Measurements from ENCODE around the gene GALNTL6.

Gene GALNTL6

DNA sequence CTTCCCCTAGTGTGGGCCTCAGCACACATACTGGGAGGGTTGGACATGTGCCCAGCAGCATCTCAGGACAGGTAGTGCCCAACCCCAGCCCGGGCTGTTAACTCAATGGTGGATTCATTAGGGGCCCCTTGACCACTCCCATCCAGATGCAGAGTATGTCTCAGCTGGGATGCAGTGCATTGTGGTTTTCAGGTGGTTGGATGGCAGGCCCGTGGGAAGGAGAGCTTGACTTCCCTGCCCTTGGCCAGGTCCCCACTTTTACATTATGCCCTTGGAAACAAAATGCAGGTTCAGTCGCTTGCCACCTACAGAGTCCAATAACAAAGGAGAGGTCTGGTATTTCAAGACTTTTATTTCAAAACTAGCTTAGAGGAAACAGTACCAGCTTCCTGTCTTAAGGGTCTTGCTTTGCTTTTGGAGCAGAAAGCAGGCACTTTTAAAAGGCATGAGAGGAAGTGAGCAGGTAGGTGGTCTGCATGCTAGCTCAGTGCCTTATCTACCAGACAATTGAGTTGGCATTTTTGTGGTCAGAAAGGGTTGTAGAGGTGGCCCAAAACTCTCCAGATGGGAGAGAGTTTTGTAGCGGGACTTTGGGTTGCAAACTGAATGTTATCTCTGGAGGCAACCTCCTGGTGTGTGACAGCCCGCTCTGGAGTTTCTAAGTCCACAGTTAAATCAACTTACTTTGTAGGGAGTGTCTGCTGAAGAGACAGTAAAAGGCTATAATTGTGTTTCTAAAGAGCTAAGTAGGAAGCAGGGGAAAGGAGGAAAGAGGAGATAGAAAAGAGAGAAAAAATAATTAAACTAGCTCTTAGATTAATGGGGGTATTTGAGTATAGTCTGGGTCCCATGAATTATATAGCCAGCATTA lies 171.0 kb downstream of the GALNTL6 start:
- H3K9ac ChIP-seq (ENCODE audit: low read length in 2 of 2) = no peak overlapping the region
- H3K27ac ChIP-seq (ENCODE audit: low read length) = no peak overlapping the region

DNA sequence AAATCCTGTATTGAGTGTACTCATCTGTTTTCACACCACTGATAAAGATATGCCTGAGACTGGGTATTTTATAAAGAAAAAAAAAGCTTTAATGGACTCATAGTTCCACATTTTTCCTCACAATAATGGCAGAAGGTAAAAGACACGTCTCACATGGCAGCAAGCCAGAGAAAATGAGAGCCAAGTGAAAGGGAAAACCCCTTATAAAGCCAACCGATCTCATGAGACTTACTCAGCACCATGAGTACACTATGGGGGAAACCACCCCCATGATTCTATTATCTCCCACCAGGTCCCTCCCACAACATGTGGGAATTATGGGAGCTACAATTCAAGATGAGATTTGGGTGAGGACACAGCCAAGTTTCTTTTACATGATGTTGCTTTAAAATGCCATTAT lies 171.9 kb downstream of the GALNTL6 start:
- Histone ChIP-seq H3K27me3 (ENCODE audit: control insufficient read depth in 1 of 2, insufficient read depth in 2 of 2, low read length in 2 of 2) (no peaks in the 10 kb centered on the region), H3K36me3 (ENCODE audit: control insufficient read depth in 2 of 2, insufficient read depth in 2 of 2, low read length in 2 of 2) (no peaks in the 10 kb centered on the region), H3K4me3 (ENCODE audit: low read length in 2 of 2) (no peak overlapping the region), H3K27ac (ENCODE audit: low read length) (no peak overlapping the region), H3K4me1 (ENCODE audit: control insufficient read depth, insufficient read depth, low read length) (no peaks in the 10 kb centered on the region), H3K9ac (ENCODE audit: low read length in 2 of 2) (no peak overlapping the region), H3K9me3 (ENCODE audit: control insufficient read depth in 2 of 2, low read length in 2 of 2) (no peaks in the 10 kb centered on the region)

More for the DNA sequence above, 171.0 kb downstream of the GALNTL6 start:
- no peak overlapping the region for H3K4me3 ChIP-seq (ENCODE audit: low read length in 2 of 2)
- no peaks in the 10 kb centered on the region for H3K9me3 ChIP-seq (ENCODE audit: control insufficient read depth in 2 of 2, low read length in 2 of 2)
- H3K27me3 ChIP-seq (ENCODE audit: control insufficient read depth in 1 of 2, insufficient read depth in 2 of 2, low read length in 2 of 2) = no peaks in the 10 kb centered on the region
- H3K4me1 ChIP-seq (ENCODE audit: control insufficient read depth, insufficient read depth, low read length) = no peaks in the 10 kb centered on the region
- H3K36me3 ChIP-seq (ENCODE audit: control insufficient read depth in 2 of 2, insufficient read depth in 2 of 2, low read length in 2 of 2) = no peaks in the 10 kb centered on the region

DNA sequence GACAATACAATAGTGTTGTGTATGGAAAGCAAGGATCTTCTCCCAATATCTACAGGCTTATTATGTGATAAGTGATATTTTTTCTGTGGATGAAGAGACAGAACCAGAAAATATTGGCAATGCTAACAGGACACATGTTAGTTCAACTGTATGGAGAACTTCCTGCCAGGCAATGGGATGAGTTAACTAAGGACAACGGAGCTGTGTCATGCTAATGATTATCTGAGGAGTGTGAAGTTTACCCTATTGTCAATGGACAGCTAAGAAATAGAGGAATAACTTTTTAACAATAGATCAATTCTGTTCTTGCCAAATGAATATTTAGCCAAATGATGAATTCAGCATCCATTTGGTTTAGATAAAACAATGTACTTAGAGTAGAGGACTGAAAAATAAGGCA lies 180.0 kb downstream of the GALNTL6 start:
- Histone ChIP-seq H3K9ac (ENCODE audit: low read length in 2 of 2) (no peak overlapping the region), H3K4me3 (ENCODE audit: low read length in 2 of 2) (no peak overlapping the region), H3K27me3 (ENCODE audit: control insufficient read depth in 1 of 2, insufficient read depth in 2 of 2, low read length in 2 of 2) (no peaks in the 10 kb centered on the region), H3K9me3 (ENCODE audit: control insufficient read depth in 2 of 2, low read length in 2 of 2) (no peaks in the 10 kb centered on the region), H3K36me3 (ENCODE audit: control insufficient read depth in 2 of 2, insufficient read depth in 2 of 2, low read length in 2 of 2) (no peaks in the 10 kb centered on the region), H3K27ac (ENCODE audit: low read length) (no peak overlapping the region), H3K4me1 (ENCODE audit: control insufficient read depth, insufficient read depth, low read length) (no peaks in the 10 kb centered on the region)

DNA sequence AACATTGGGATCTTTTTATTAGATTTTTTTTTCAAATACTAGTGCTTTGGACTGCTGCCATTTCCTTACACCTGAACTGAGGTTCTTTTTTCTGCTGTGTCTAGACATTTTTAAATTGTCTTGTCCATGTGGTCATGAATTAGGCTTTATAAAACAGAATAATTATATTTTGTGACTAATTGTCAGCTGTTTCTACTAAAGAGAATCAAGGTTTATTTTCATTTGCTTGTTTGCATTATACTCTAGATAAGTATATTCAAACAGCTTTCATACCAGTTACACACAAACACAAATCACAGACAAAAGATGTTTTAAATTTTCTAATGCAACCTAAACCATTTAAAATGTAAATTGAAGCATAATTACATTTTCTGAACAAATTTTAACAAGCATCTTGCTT lies 194.7 kb downstream of the GALNTL6 start:
- no peak overlapping the region for H3K9ac ChIP-seq (ENCODE audit: low read length in 2 of 2)
- no peaks in the 10 kb centered on the region for H3K9me3 ChIP-seq (ENCODE audit: control insufficient read depth in 2 of 2, low read length in 2 of 2)
- H3K36me3 ChIP-seq (ENCODE audit: control insufficient read depth in 2 of 2, insufficient read depth in 2 of 2, low read length in 2 of 2) = no peaks in the 10 kb centered on the region
- no peak overlapping the region for H3K27ac ChIP-seq (ENCODE audit: low read length)
- no peak overlapping the region for H3K4me3 ChIP-seq (ENCODE audit: low read length in 2 of 2)
- no peaks in the 10 kb centered on the region for H3K27me3 ChIP-seq (ENCODE audit: control insufficient read depth in 1 of 2, insufficient read depth in 2 of 2, low read length in 2 of 2)
- no peaks in the 10 kb centered on the region for H3K4me1 ChIP-seq (ENCODE audit: control insufficient read depth, insufficient read depth, low read length)

DNA sequence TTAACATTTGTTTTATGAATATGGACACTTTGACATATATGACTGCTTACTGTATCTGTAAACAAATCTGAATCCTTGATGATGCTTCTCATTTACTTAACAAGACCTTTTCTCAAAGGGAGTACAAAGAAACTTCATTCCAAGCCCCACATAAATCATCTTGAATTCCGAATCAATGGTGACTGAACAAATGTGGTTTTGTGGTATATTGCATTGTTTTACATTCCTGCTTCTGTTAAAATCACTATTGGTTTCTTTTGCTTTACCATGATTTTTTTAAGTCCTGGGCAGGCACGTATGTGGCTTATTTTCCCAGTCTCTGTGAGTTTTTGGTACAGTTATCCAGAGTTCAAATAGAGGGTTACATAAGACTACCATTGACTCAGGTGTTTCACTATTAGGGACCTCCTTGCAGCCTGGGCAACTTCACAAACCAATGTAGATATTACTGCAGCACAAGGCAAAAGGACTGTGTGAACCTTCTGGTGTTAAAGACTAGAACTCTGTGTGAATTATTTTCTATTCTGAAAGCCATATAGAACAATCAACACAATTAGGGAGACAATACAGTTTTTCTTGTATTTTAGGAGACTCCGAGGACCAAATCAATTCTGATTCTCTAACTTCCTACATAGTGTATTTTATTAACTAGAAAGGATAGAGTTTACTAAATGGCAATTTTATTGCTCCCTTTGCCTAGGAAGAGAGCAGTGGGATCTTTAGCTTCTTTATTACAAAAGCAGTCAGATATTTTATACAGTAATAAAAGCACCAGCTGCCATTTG lies 196.4 kb downstream of the GALNTL6 start:
- Histone ChIP-seq H3K9ac (ENCODE audit: low read length in 2 of 2) (no peak overlapping the region), H3K36me3 (ENCODE audit: control insufficient read depth in 2 of 2, insufficient read depth in 2 of 2, low read length in 2 of 2) (no peaks in the 10 kb centered on the region), H3K4me1 (ENCODE audit: control insufficient read depth, insufficient read depth, low read length) (no peaks in the 10 kb centered on the region), H3K27me3 (ENCODE audit: control insufficient read depth in 1 of 2, insufficient read depth in 2 of 2, low read length in 2 of 2) (no peaks in the 10 kb centered on the region), H3K4me3 (ENCODE audit: low read length in 2 of 2) (no peak overlapping the region), H3K27ac (ENCODE audit: low read length) (no peak overlapping the region), H3K9me3 (ENCODE audit: control insufficient read depth in 2 of 2, low read length in 2 of 2) (no peaks in the 10 kb centered on the region)

DNA sequence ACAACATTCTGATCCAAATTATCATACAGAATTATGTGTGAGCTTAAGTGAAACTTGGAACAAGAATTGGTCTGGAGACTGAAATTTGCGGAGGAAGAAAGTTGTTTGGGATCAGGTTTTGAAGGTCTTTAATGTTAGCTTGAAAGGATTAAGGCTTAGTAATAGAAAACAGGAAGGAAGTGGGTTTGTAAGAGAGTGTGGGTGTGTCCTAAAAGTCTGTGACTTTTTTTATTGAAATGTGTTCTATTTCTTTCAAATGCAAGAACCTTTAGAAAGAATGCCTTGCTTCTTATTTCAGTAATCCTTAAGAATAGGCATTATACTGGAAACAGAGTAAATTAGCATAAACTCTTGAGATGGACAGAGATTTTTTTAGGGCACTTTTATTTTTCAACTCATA lies 198.0 kb downstream of the GALNTL6 start:
- H3K27ac ChIP-seq (ENCODE audit: low read length) = no peak overlapping the region
- H3K27me3 ChIP-seq (ENCODE audit: control insufficient read depth in 1 of 2, insufficient read depth in 2 of 2, low read length in 2 of 2) = no peaks in the 10 kb centered on the region
- H3K4me3 ChIP-seq (ENCODE audit: low read length in 2 of 2) = no peak overlapping the region
- no peaks in the 10 kb centered on the region for H3K4me1 ChIP-seq (ENCODE audit: control insufficient read depth, insufficient read depth, low read length)
- no peaks in the 10 kb centered on the region for H3K36me3 ChIP-seq (ENCODE audit: control insufficient read depth in 2 of 2, insufficient read depth in 2 of 2, low read length in 2 of 2)
- H3K9me3 ChIP-seq (ENCODE audit: control insufficient read depth in 2 of 2, low read length in 2 of 2) = no peaks in the 10 kb centered on the region
- no peak overlapping the region for H3K9ac ChIP-seq (ENCODE audit: low read length in 2 of 2)

DNA sequence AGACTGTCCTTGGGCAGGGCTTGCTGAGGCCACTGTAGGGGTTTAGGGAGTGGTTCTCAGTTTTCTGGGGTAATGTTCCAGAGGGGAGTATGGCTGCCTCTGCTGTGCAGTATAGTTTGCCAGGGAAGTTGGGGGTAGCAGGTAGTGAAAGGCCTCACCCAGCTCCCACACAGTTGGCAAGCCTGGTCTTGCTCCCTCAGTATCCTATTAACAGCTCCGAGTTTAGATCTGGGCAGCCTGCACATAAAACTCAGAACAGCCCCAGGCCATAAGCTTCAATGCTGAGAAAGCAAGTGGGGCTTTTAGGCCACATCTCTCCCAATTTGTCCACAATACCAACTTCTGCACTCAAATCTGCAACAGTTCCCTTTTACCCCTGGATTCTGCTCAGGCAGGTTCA lies 205.2 kb downstream of the GALNTL6 start:
- no peak overlapping the region for H3K27ac ChIP-seq (ENCODE audit: low read length)
- H3K36me3 ChIP-seq (ENCODE audit: control insufficient read depth in 2 of 2, insufficient read depth in 2 of 2, low read length in 2 of 2) = no peaks in the 10 kb centered on the region
- H3K9me3 ChIP-seq (ENCODE audit: control insufficient read depth in 2 of 2, low read length in 2 of 2) = no peaks in the 10 kb centered on the region
- no peaks in the 10 kb centered on the region for H3K4me1 ChIP-seq (ENCODE audit: control insufficient read depth, insufficient read depth, low read length)
- no peaks in the 10 kb centered on the region for H3K27me3 ChIP-seq (ENCODE audit: control insufficient read depth in 1 of 2, insufficient read depth in 2 of 2, low read length in 2 of 2)
- H3K9ac ChIP-seq (ENCODE audit: low read length in 2 of 2) = no peak overlapping the region
- H3K4me3 ChIP-seq (ENCODE audit: low read length in 2 of 2) = no peak overlapping the region

DNA sequence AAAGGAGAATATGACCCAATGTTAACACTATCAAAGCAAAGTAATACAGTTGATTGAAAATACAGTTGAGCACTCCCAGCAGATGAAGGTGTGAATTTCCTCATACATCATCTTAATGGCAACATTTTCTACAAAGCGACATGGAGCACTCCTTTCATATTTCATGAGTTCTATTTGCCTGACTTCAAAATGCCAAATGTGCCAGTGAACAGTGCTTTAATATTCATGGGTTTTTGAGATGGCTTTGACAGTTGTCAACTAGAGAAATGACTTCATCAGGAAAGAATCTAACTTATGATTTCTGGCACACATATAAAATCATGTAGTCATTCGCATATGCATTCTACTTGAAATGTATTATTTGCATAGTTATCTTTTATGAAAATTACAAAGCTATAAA lies 222.4 kb downstream of the GALNTL6 start:
- H3K27me3 ChIP-seq (ENCODE audit: control insufficient read depth in 1 of 2, insufficient read depth in 2 of 2, low read length in 2 of 2) = no peaks in the 10 kb centered on the region
- no peak overlapping the region for H3K27ac ChIP-seq (ENCODE audit: low read length)
- no peak overlapping the region for H3K9ac ChIP-seq (ENCODE audit: low read length in 2 of 2)
- H3K4me1 ChIP-seq (ENCODE audit: control insufficient read depth, insufficient read depth, low read length) = no peaks in the 10 kb centered on the region
- H3K36me3 ChIP-seq (ENCODE audit: control insufficient read depth in 2 of 2, insufficient read depth in 2 of 2, low read length in 2 of 2) = no peaks in the 10 kb centered on the region
- H3K9me3 ChIP-seq (ENCODE audit: control insufficient read depth in 2 of 2, low read length in 2 of 2) = no peaks in the 10 kb centered on the region
- H3K4me3 ChIP-seq (ENCODE audit: low read length in 2 of 2) = no peak overlapping the region

DNA sequence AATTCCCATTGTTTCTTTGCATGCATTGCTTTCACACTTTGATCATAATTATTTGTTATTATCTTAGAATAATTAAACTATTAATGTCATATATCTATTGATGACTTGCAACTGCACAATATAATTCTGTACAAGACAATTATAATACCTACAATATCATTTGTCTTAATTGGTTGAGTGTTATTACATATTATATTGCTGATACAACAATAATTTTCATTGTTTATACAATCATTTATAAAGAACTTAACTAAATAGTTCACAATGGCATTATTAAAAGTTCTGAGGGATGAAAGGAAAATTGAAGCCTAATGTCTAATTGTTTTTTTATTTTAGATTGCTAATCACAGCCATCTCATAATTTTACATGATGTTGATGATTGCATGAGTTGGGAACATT lies 227.6 kb downstream of the GALNTL6 start:
- no peaks in the 10 kb centered on the region for H3K27me3 ChIP-seq (ENCODE audit: control insufficient read depth in 1 of 2, insufficient read depth in 2 of 2, low read length in 2 of 2)
- H3K9me3 ChIP-seq (ENCODE audit: control insufficient read depth in 2 of 2, low read length in 2 of 2) = no peaks in the 10 kb centered on the region
- H3K27ac ChIP-seq (ENCODE audit: low read length) = no peak overlapping the region
- H3K9ac ChIP-seq (ENCODE audit: low read length in 2 of 2) = no peak overlapping the region
- no peaks in the 10 kb centered on the region for H3K36me3 ChIP-seq (ENCODE audit: control insufficient read depth in 2 of 2, insufficient read depth in 2 of 2, low read length in 2 of 2)
- no peaks in the 10 kb centered on the region for H3K4me1 ChIP-seq (ENCODE audit: control insufficient read depth, insufficient read depth, low read length)
- no peak overlapping the region for H3K4me3 ChIP-seq (ENCODE audit: low read length in 2 of 2)

DNA sequence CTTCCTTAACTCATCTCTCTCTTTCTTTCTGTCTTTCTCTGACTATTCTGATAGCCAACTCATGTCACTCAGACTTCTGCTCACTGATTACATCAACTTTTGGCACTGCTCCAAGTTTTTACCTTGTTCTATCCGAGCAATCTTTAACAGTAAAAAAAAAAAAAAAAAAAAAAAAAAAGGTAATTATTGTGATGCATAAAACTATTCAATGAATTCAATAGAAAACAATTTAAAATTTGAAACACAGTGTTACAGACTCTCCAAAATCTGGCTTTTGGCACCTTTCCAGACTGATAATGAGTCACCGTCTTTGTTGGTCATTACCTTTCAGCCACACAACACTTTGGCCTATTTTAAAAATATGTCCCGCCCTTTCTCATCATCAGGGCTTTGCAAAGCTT lies 229.5 kb downstream of the GALNTL6 start:
- no peak overlapping the region for H3K9ac ChIP-seq (ENCODE audit: low read length in 2 of 2)
- H3K9me3 ChIP-seq (ENCODE audit: control insufficient read depth in 2 of 2, low read length in 2 of 2) = no peaks in the 10 kb centered on the region
- no peak overlapping the region for H3K4me3 ChIP-seq (ENCODE audit: low read length in 2 of 2)
- no peaks in the 10 kb centered on the region for H3K4me1 ChIP-seq (ENCODE audit: control insufficient read depth, insufficient read depth, low read length)
- no peaks in the 10 kb centered on the region for H3K36me3 ChIP-seq (ENCODE audit: control insufficient read depth in 2 of 2, insufficient read depth in 2 of 2, low read length in 2 of 2)
- no peaks in the 10 kb centered on the region for H3K27me3 ChIP-seq (ENCODE audit: control insufficient read depth in 1 of 2, insufficient read depth in 2 of 2, low read length in 2 of 2)
- no peak overlapping the region for H3K27ac ChIP-seq (ENCODE audit: low read length)

DNA sequence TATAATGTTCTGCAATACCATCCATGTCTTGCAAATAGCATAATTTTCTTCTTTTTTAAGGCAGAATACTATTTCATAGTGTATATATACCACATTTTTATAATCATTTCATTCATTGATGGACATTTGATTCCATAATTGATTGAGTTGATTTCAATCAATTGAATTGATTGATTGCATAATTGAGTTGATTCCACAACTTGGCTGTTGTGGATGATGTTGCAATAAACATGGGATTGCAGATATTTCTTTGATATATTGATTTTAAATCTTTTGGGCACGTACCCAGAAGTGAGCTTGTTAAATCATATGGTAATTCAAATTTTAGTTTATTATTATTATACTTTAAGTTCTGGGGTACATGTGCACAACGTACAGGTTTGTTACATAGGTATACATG lies 232.8 kb downstream of the GALNTL6 start:
- H3K4me3 ChIP-seq (ENCODE audit: low read length in 2 of 2) = no peak overlapping the region
- H3K27ac ChIP-seq (ENCODE audit: low read length) = no peak overlapping the region
- no peaks in the 10 kb centered on the region for H3K4me1 ChIP-seq (ENCODE audit: control insufficient read depth, insufficient read depth, low read length)
- H3K27me3 ChIP-seq (ENCODE audit: control insufficient read depth in 1 of 2, insufficient read depth in 2 of 2, low read length in 2 of 2) = no peaks in the 10 kb centered on the region
- no peak overlapping the region for H3K9ac ChIP-seq (ENCODE audit: low read length in 2 of 2)
- H3K9me3 ChIP-seq (ENCODE audit: control insufficient read depth in 2 of 2, low read length in 2 of 2) = no peaks in the 10 kb centered on the region
- no peaks in the 10 kb centered on the region for H3K36me3 ChIP-seq (ENCODE audit: control insufficient read depth in 2 of 2, insufficient read depth in 2 of 2, low read length in 2 of 2)
